Stromal cell of bone marrow (primary cell): ENCODE data around the gene PLA2G7.

Source experiments
- DNase-seq: peaks from one replicate; pipeline ENCODE4 v3.0.0-alpha.2; 2012; ENCODE audit warnings: low read depth

Gene PLA2G7

DNA sequence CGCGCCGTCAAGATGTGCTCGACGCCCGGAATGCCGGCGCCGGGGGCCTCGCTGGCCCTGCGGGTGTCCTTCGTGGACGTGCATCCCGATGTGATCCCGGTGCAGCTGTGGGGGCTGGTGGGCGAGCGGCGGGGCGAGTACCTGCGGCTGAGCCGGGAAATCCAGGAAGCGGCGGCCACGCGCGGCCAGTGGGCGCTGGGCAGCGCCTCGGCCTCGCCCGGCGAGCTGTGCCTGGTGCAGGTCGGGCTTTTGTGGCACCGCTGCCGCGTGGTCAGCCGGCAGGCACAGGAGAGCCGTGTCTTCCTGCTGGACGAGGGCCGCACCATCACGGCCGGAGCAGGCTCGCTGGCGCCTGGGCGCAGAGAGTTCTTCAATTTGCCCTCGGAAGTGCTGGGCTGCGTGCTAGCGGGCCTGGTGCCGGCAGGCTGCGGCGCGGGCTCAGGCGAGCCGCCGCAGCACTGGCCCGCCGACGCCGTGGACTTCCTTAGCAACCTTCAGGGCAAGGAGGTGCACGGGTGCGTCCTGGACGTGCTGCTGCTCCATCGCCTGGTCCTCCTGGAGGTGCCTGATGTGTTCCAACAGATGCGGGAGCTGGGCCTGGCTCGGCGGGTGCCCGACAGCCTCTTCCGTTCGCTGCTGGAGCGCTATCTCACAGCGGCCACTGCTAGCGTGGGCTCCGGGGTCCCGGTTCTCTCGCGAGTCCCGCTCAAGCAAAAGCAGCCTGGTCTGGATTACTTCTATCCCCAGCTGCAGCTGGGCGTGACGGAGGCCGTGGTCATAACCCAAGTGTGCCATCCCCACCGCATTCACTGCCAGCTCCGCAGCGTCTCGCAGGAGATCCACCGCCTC is 46.8 kb downstream of the PLA2G7 start:
- no peak for DNase-seq

DNA sequence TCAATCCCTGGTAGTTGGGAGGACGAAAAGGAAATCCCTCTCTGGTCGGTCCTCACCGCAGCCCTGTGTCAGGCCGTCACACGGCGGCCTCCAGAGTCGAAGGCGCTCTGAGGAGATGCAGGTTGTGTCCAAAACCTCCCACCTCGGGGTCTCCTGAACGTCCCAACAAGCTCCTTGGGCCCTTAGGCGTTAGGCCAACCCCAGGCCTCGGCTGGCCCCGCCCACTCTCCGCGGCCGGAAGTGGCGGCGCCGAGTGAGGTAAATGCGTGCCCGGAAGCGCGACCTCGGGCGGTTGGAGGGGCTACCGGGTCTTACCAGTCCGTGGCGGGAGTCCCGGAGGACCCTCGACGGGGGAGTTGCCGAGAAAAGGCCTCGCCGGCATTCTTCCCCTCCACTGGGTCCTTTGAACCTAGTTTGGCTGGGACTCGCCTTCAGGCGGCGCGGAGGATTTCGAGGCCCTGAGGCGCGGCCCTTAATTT is 47.5 kb downstream of the PLA2G7 start, which contains the start of gene TDRD6:
TDRD6 (plus strand) TSS at position 267 of the 479 bp plus-strand sequence. CDS start 244 bp downstream, outside the sequence.
- no peak for DNase-seq

DNA sequence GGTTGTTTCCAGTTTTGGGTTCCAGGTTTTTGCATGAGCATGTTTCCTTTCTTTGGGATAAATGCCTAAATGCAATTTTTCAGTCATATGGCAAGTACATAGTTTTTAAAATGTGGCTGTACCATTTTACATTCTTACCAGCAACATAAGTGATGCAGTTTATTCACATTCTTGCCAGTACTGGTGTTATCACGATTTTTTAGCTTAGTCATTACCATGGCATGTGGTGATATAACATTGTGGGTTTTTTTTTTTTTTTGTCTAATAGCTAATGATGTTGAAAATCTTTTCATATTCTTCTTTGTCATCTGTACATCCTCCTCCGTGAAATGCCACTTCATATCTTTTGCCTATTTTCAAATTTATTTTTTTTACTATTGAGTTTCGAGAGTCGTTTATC is 50.4 kb downstream of the PLA2G7 start:
- DNase-seq, result peak; percentile 17

DNA sequence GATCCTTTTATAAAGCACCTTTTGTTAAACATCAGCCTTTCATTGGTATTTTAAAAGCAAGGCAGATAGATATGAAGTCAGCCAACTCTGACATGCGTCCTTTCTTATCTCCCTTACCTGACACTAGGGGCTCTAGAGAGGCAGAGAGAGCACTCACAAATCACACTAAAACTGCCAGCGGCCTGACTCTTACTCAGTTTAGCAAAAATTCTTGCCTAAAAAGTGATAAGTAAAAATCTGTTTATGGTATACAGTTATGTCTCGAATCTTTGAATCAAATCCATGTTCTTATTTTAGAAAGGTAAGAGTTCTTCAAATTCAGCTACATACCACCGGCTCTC is 57.9 kb downstream of the PLA2G7 start:
- no peak for DNase-seq

DNA sequence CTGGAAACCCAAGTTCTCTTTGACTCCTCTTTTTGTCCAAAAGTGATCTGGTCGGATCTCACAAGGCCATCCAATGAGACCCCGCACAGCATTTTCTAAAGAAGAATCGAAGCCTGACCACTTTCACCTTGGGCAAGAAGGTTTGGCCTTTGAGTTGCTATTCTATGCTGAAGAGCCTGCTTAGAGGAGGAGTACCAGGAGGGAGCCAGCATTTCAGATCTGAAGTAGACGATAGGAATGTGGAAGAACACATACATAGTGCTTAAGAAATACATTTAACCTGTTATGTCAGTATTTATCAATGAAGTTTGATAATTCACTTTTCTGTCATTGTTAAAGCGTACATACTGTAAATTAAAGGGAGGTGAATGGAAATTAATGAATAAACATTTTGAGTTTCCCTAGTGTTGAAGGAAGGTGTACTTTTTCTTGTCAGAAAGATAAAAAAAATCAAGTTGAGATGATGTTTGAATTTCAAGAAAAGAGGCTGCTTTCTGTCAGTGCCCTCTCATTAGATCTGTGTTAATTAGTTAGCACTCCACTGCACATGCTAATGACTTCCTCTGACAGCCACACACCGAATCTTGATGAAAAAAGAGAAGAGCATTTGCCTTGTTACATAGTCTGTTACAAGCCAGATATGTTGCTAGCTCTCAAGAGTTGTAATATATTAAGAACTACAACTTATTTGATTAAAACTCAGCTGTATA is 58.4 kb downstream of the PLA2G7 start:
- DNase-seq, result no peak

DNA sequence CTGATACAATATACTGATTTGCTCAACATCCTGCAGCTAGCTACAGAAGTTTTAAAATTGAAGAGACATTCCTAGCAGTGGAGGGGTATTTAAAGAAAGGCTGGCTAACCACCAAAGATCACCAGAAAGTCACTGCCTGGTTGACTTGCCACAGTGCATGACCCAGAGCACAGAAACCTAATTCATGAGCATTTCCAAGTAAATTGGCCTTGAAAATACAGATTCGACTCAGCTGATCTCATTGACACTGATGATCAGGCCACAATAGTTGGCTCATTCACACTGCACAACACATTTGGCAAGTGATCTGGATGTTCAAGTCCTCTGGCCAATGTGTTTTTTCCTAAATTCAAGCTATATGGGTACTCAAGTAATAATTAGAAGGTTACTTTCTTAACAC is 60.8 kb downstream of the PLA2G7 start:
- DNase-seq, result no peak

DNA sequence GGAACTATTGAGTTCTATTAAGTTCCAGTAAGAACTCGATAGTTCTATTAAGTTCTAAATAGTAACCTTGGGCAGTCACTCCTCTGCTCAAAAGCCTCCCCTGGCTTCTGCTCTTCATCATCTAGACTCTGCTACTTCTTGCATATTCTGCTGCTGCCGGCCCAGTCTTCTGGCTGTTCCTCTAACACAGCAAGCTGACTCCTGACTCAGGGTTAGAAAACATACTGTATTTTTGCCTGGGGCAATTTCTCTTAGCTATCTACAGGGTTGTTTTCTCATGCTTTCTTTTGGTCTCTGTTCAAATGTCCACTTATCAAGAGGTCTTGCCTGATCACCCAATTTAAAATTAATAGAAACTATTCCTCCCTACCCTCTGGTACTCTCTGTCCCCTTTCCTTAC is 67.8 kb downstream of the PLA2G7 start:
- DNase-seq, result no peak

DNA sequence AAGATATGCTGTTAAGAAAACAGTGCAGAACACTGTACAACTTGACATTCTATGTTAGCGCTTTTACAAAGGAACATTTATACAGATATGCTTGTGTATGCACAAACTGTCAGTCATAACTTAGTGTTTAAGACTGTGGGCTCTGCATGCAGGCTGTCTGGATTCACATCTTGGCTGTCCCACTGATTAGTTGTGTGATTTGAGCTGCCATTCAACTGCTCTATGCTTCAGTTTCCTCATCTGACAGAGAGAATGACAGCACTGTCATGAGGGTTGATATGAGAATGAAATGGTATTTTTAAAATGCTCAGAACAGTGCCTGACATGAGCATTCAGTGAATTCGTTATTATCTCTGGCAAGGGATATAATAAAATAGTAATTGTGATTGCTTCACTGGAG is 73.7 kb downstream of the PLA2G7 start:
- DNase-seq, result no peak

DNA sequence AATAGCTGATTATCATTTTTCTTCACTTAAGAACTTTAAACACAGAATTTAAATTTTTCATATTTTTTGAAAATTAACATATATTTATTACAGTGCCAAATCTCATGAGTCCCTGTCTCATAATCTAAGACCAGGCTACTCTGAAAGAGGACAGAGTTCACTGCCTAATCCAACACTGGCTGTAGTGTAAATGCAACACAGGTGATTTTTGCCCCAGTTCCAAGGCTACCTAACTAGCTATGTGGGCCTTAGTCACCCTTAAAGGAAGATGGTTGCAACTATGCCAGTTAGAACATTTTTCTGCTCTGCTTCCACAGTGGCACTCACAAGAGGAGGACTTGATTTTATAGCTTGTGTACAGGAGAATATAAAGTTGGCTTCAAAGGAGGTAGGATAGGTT is 77.5 kb downstream of the PLA2G7 start:
- DNase-seq, result no peak

DNA sequence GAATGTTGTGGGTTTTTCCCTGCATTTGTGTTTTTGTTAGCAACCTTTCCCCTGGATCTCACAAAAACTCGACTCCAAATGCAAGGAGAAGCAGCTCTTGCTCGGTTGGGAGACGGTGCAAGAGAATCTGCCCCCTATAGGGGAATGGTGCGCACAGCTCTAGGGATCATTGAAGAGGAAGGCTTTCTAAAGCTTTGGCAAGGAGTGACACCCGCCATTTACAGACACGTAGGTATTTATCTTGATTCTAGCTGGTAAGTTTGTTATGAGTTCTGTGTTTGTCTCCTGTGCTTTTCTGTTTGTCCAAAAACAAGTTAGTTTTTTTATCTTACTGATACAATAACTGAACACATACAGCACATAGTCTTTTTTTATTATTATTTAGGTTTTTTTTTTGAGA is 79.4 kb downstream of the PLA2G7 start:
- DNase-seq, result no peak
